Neural progenitor cell (in vitro differentiated cells): Measurements from ENCODE around the gene CENPP. TPM values are rescaled to one million over a fixed set of nuclear protein-coding genes. Genes with fewer than 3 reads are reported as not detected.
A peak's percentile ranks its signal among the peaks of the same experiment; 100 is the strongest.

ENCODE experiments used
- DNase-seq: peaks from one replicate; pipeline ENCODE4 v3.0.0-alpha.2; 2016; ENCODE audit warnings: low spot score
- H2AFZ ChIP-seq: fragments of 200-600 bp; sonication (generic); replicated peaks from 2 replicates; pipeline ENCODE4 v1.6.1; 2016; ENCODE audit warnings: antibody characterized with exemption
- H3F3A ChIP-seq: fragments of 200-600 bp; sonication (generic); 2 replicates; pipeline ENCODE4 v1.6.1; 2016; ENCODE audit warnings: antibody characterized with exemption, low read depth
- H3K27ac ChIP-seq: fragments of 200-600 bp; sonication (generic); 2 replicates; pipeline ENCODE4 v1.5.1; 2016; ENCODE audit warnings: mild to moderate bottlenecking
- H3K27me3 ChIP-seq: fragments of 200-600 bp; sonication (generic); 2 replicates; pipeline ENCODE4 v1.6.1; 2016; ENCODE audit warnings: mild to moderate bottlenecking, moderate library complexity
- H3K36me3 ChIP-seq: fragments of 200-600 bp; sonication (generic); 2 replicates; pipeline ENCODE4 v1.5.1; 2016
- H3K4me1 ChIP-seq: fragments of 200-600 bp; sonication (generic); 2 replicates; pipeline ENCODE4 v1.6.1; 2016; ENCODE audit warnings: mixed run types
- H3K4me2 ChIP-seq: fragments of 200-600 bp; sonication (generic); 2 replicates; pipeline ENCODE4 v1.6.1; 2016
- H3K4me3 ChIP-seq: fragments of 200-600 bp; sonication (generic); 2 replicates; pipeline ENCODE4 v1.5.1; 2016
- H3K79me2 ChIP-seq: fragments of 200-600 bp; sonication (generic); 2 replicates; pipeline ENCODE4 v1.6.1; 2016; ENCODE audit warnings: low read depth
- H3K9ac ChIP-seq: fragments of 200-600 bp; sonication (generic); 2 replicates; pipeline ENCODE4 v1.6.1; 2016
- H3K9me3 ChIP-seq: fragments of 200-600 bp; sonication (generic); 2 replicates; pipeline ENCODE4 v1.5.1; 2016; ENCODE audit warnings: low read depth
- H4K20me1 ChIP-seq: fragments of 200-600 bp; sonication (generic); 2 replicates; pipeline ENCODE4 v1.6.1; 2016; ENCODE audit warnings: low read depth
- H3K27ac Mint-ChIP-seq: 3 replicates; pipeline ENCODE4 v1.8.0; 2021; ENCODE audit warnings: mixed read lengths
- H3K27me3 Mint-ChIP-seq: 2 replicates; pipeline ENCODE4 v1.8.0; 2022; ENCODE audit warnings: low read depth, mild to moderate bottlenecking, inconsistent platforms, moderate library complexity, mixed read lengths; ENCODE audit not compliant: insufficient read depth
- H3K36me3 Mint-ChIP-seq: 3 replicates; pipeline ENCODE4 v1.8.0; 2021; ENCODE audit warnings: mixed read lengths
- H3K4me1 Mint-ChIP-seq: 3 replicates; pipeline ENCODE4 v1.8.0; 2021; ENCODE audit warnings: mixed read lengths
- H3K4me3 Mint-ChIP-seq: 3 replicates; pipeline ENCODE4 v1.8.0; 2021; ENCODE audit warnings: mild to moderate bottlenecking, moderate library complexity, mixed read lengths
- H3K9me3 Mint-ChIP-seq: 3 replicates; pipeline ENCODE4 v1.8.0; 2020; ENCODE audit warnings: mixed read lengths
- CTCF ChIP-seq: fragments of 200-600 bp; sonication (generic); IDR thresholded peaks from 2 replicates; pipeline ENCODE4 v1.5.1; 2017; ENCODE audit warnings: antibody characterized with exemption, mild to moderate bottlenecking
- EZH2 ChIP-seq: fragments of 200-600 bp; sonication (generic); IDR thresholded peaks from 2 replicates; pipeline ENCODE4 v1.6.1; 2017; ENCODE audit warnings: antibody characterized with exemption, mild to moderate bottlenecking, moderate library complexity
- EZH2phosphoT487 ChIP-seq: fragments of 200-600 bp; sonication (generic); IDR thresholded peaks from 2 replicates; pipeline ENCODE4 v1.6.1; 2017; ENCODE audit warnings: antibody characterized with exemption
- total RNA-seq: library from RNA; depleted of rRNA; stranded (reverse); fragments of >200 nt; gene quantifications from 2 replicates; pipeline ENCODE4 v1.2.3, GENCODE V29; 2015; ENCODE audit warnings: low replicate concordance

Gene CENPP
- total RNA-seq, 1 donor from 2014 or later = 10.7 TPM

GRCh38 chr9:92507005-92507404, 181.3 kb downstream of the CENPP start:
- no peak overlapping the region for H2AFZ ChIP-seq
- no peaks in the 10 kb centered on the region for H3K9me3 ChIP-seq
- H3K27me3 Mint-ChIP-seq = peaks cover 2% of the 10 kb centered on the region
- H3F3A ChIP-seq = no peaks in the 10 kb centered on the region
- no peaks in the 10 kb centered on the region for H3K4me1 ChIP-seq
- H3K4me2 ChIP-seq = no peak overlapping the region
- no peaks in the 10 kb centered on the region for H3K27me3 ChIP-seq
- no peak overlapping the region for H3K27ac Mint-ChIP-seq
- no peak overlapping the region for H3K27ac ChIP-seq
- no peak overlapping the region for H3K4me3 Mint-ChIP-seq
- no peak overlapping the region for H3K4me3 ChIP-seq
- H3K36me3 Mint-ChIP-seq = no peaks in the 10 kb centered on the region
- H3K79me2 ChIP-seq = no peaks in the 10 kb centered on the region
- H4K20me1 ChIP-seq = no peaks in the 10 kb centered on the region
- no peak for DNase-seq
- H3K9me3 Mint-ChIP-seq = no peaks in the 10 kb centered on the region
- no peak overlapping the region for H3K9ac ChIP-seq
- TF ChIP-seq EZH2phosphoT487 (no peak), EZH2 (no peak), CTCF (no peak)
- H3K36me3 ChIP-seq = no peaks in the 10 kb centered on the region
- H3K4me1 Mint-ChIP-seq = no peaks in the 10 kb centered on the region

GRCh38 chr9:92507496-92507895, 181.7 kb downstream of the CENPP start:
- no peaks in the 10 kb centered on the region for H3K36me3 Mint-ChIP-seq
- H3K9me3 ChIP-seq = no peaks in the 10 kb centered on the region

GRCh38 chr9:92508018-92508820, 182.5 kb downstream of the CENPP start:
- H4K20me1 ChIP-seq = no peaks in the 10 kb centered on the region
- no peaks in the 10 kb centered on the region for H3K4me1 ChIP-seq
- H3K36me3 ChIP-seq = no peaks in the 10 kb centered on the region
- Mint-ChIP-seq H3K9me3 (no peaks in the 10 kb centered on the region), H3K4me1 (no peaks in the 10 kb centered on the region), H3K27me3 (peaks cover 2% of the 10 kb centered on the region), H3K4me3 (no peak overlapping the region), H3K36me3 (no peaks in the 10 kb centered on the region), H3K27ac (peak overlapping the region; percentile 31)
- H3K27ac ChIP-seq = no peak overlapping the region
- no peak overlapping the region for H3K4me2 ChIP-seq
- no peak overlapping the region for H3K9ac ChIP-seq
- H3K27me3 ChIP-seq = no peaks in the 10 kb centered on the region
- no peak overlapping the region for H3K4me3 ChIP-seq
- H2AFZ ChIP-seq = no peak overlapping the region
- no peaks in the 10 kb centered on the region for H3F3A ChIP-seq
- H3K79me2 ChIP-seq = no peaks in the 10 kb centered on the region
- TF ChIP-seq EZH2 = no peak
- no peaks in the 10 kb centered on the region for H3K9me3 ChIP-seq
- peak; percentile 13 for DNase-seq

More at GRCh38 chr9:92507496-92507895, 181.7 kb downstream of the CENPP start:
- H3K9me3 Mint-ChIP-seq = no peaks in the 10 kb centered on the region
- Histone ChIP-seq H3F3A (no peaks in the 10 kb centered on the region), H3K4me1 (no peaks in the 10 kb centered on the region), H4K20me1 (no peaks in the 10 kb centered on the region), H3K27ac (no peak overlapping the region), H3K79me2 (no peaks in the 10 kb centered on the region), H2AFZ (no peak overlapping the region), H3K4me2 (no peak overlapping the region), H3K36me3 (no peaks in the 10 kb centered on the region), H3K4me3 (no peak overlapping the region), H3K9ac (no peak overlapping the region), H3K27me3 (no peaks in the 10 kb centered on the region)
- no peak for TF ChIP-seq CTCF
- TF ChIP-seq EZH2 = no peak
- TF ChIP-seq EZH2phosphoT487 = no peak
- DNase-seq = no peak
- H3K27ac Mint-ChIP-seq = peak overlapping the region; percentile 31
- H3K27me3 Mint-ChIP-seq = peaks cover 2% of the 10 kb centered on the region
- no peak overlapping the region for H3K4me3 Mint-ChIP-seq
- no peaks in the 10 kb centered on the region for H3K4me1 Mint-ChIP-seq

- no peak overlapping the region for H2AFZ ChIP-seq
- H3K4me3 Mint-ChIP-seq = no peak overlapping the region
- H3K79me2 ChIP-seq = no peaks in the 10 kb centered on the region
- no peak for TF ChIP-seq CTCF
- TF ChIP-seq EZH2 = no peak
- TF ChIP-seq EZH2phosphoT487 = no peak
- no peaks in the 10 kb centered on the region for H3K36me3 Mint-ChIP-seq
- no peaks in the 10 kb centered on the region for H4K20me1 ChIP-seq
- no peak overlapping the region for H3K27ac ChIP-seq
- H3K4me3 ChIP-seq = no peak overlapping the region
- no peaks in the 10 kb centered on the region for H3F3A ChIP-seq
- H3K4me2 ChIP-seq = no peak overlapping the region
- no peaks in the 10 kb centered on the region for H3K9me3 ChIP-seq
- no peaks in the 10 kb centered on the region for H3K27me3 ChIP-seq
- H3K36me3 ChIP-seq = no peaks in the 10 kb centered on the region
- no peak overlapping the region for H3K9ac ChIP-seq
- H3K27ac Mint-ChIP-seq = no peak overlapping the region
- no peaks in the 10 kb centered on the region for H3K4me1 ChIP-seq
- no peaks in the 10 kb centered on the region for H3K4me1 Mint-ChIP-seq
- H3K9me3 Mint-ChIP-seq = no peaks in the 10 kb centered on the region
- H3K27me3 Mint-ChIP-seq = peaks cover 2% of the 10 kb centered on the region
- no peak for DNase-seq
Measured at GRCh38 chr9:92509050-92509449, 183.3 kb downstream of the CENPP start.
